Measurements from ENCODE around the gene OR52B2. TPM values are rescaled to one million over a fixed set of nuclear protein-coding genes. Genes with fewer than 3 reads are reported as not detected.

The OR52B2 gene
- total RNA-seq = not detected

- Histone ChIP-seq H3K36me3 (no peaks in the 10 kb centered on the region), H3K9me3 (no peaks in the 10 kb centered on the region), H3K27me3 (no peaks in the 10 kb centered on the region), H3K4me3 (no peak within 1 kb of the TSS), H3K27ac (no peak within 1 kb of the TSS), H3K4me1 (no peaks in the 10 kb centered on the region)
- no peak for DNase-seq (ENCODE audit: extremely low spot score in 2 of 2)
- TF ChIP-seq POLR2A (IDR thresholded peaks at IDR 0.05) = no peak
- TF ChIP-seq CTCF (IDR thresholded peaks at IDR 0.05) = no peak
- no peak for TF ChIP-seq POLR2AphosphoS5 (IDR thresholded peaks at IDR 0.05; ENCODE audit: insufficient read depth in 1 of 2, low read depth in 1 of 2)
- intact Hi-C loops (cut with DNase I) = no loop called here
Observed at GRCh38 chr11:6170226-6170625, at the start of gene OR52B2. Gene OR52B2 (minus strand): TSS chr11:6170326. CDS start chr11:6170326, 0 bp downstream.

- no peak for DNase-seq (ENCODE audit: extremely low spot score in 2 of 2)
- H3K27ac ChIP-seq = peak overlapping the region; percentile 45
- peak in 1 of 2 donors; percentile 94 for TF ChIP-seq POLR2AphosphoS5 (IDR thresholded peaks at IDR 0.05; ENCODE audit: insufficient read depth in 1 of 2, low read depth in 1 of 2)
- TF ChIP-seq POLR2A (IDR thresholded peaks at IDR 0.05) = no peak
- no peak for TF ChIP-seq CTCF (IDR thresholded peaks at IDR 0.05)
Observed at GRCh38 chr11:6219359-6219758, 49.2 kb upstream of the OR52B2 start.

GRCh38 chr11:6217722-6218121, 47.6 kb upstream of the OR52B2 start:
- peaks cover 10% of the 10 kb centered on the region for H3K4me1 ChIP-seq
- no peak for DNase-seq (ENCODE audit: extremely low spot score in 2 of 2)
- no peaks in the 10 kb centered on the region for H3K9me3 ChIP-seq
- TF ChIP-seq POLR2A (IDR thresholded peaks at IDR 0.05) (no peak), POLR2AphosphoS5 (IDR thresholded peaks at IDR 0.05; ENCODE audit: insufficient read depth in 1 of 2, low read depth in 1 of 2) (no peak), CTCF (IDR thresholded peaks at IDR 0.05) (no peak)
- H3K36me3 ChIP-seq = peaks cover 0 to 64% of the 10 kb centered on the region in 2 donors
- H3K4me3 ChIP-seq = no peak overlapping the region
- intact Hi-C loops (cut with DNase I) = no loop called here
- no peak overlapping the region for H3K27ac ChIP-seq
- no peaks in the 10 kb centered on the region for H3K27me3 ChIP-seq

More at GRCh38 chr11:6219359-6219758, 49.2 kb upstream of the OR52B2 start:
- Histone ChIP-seq H3K36me3 (peaks cover 0 to 72% of the 10 kb centered on the region in 2 donors), H3K9me3 (no peaks in the 10 kb centered on the region), H3K4me1 (peaks cover 10% of the 10 kb centered on the region), H3K27me3 (no peaks in the 10 kb centered on the region), H3K4me3 (no peak overlapping the region)
- intact Hi-C loops (cut with DNase I) = no loop called here

- no peak for DNase-seq (ENCODE audit: extremely low spot score in 2 of 2)
- no peaks in the 10 kb centered on the region for H3K9me3 ChIP-seq
- H3K4me3 ChIP-seq = no peak overlapping the region
Observed at GRCh38 chr11:6216501-6216900, 46.4 kb upstream of the OR52B2 start.

More at GRCh38 chr11:6216501-6216900, 46.4 kb upstream of the OR52B2 start:
- TF ChIP-seq POLR2A (IDR thresholded peaks at IDR 0.05) (no peak), POLR2AphosphoS5 (IDR thresholded peaks at IDR 0.05; ENCODE audit: insufficient read depth in 1 of 2, low read depth in 1 of 2) (no peak), CTCF (IDR thresholded peaks at IDR 0.05) (no peak)
- Histone ChIP-seq H3K27ac (no peak overlapping the region), H3K4me1 (peaks cover 10% of the 10 kb centered on the region), H3K27me3 (no peaks in the 10 kb centered on the region), H3K36me3 (peaks cover 0 to 55% of the 10 kb centered on the region in 2 donors)
- intact Hi-C loops (cut with DNase I) = no loop called here

All from vagina (tissue), 2 donors.